ACHN (cell line): ENCODE results near the gene GAS7.
"Not testable (repeated sequence)": the region's sequence is repeated elsewhere in the genome, so short reads cannot be mapped to it uniquely, and the experiment has no call there.

Source experiments
- DNase-seq: peaks from one replicate; pipeline ENCODE4 v3.0.0-alpha.2; 2015
- in situ Hi-C: cut with HindIII; loops from 2 replicates; pipeline ENCODE4 v1.10.0; 2017; ENCODE audit warnings: low sequenced_read_pairs, low pct_ligation_motif_present, low pct_unique_long_range_greater_than_20kb

The GAS7 gene

DNA sequence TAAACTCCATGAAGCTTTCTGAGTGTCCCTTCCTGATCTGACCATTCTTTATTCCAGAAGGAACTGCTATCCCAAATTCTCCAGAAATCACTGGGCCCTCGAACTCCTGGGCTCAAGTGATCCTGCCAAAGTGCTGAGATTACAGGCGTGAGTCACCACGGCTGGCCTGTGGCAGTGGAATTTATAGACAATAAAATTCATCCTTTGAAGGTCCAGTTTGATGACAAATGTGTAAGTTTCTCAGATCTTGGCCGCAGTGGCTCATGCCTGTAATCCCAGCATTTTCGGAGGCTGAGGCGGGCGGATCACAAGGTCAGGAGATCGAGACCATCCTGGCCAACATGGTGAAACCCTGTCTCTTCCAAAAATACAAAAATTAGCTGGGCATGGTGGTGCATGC, 103.1 kb downstream of the GAS7 start:
- DNase-seq, in situ Hi-C loops: not testable (repeated sequence)

DNA sequence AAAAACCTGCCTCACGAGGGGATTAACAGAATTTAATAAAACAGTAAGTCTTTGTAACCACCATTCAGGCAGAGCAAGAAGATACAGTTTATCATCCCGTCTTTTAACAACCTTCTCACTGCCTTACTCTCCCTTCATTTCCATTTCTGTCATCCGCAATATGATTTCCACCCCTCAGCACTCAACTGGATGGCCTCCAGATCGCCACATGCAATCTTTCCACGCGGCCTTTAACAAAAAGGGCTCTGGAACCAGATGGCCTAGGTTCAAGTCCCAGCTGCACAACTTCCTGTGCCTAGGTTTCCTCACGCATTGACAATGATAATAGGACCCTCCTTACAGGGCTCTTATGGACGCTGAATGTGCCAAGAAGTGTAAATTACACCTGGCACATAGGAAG, 103.6 kb downstream of the GAS7 start:
- in situ Hi-C loops = no loop called here
- DNase-seq = no peak

DNA sequence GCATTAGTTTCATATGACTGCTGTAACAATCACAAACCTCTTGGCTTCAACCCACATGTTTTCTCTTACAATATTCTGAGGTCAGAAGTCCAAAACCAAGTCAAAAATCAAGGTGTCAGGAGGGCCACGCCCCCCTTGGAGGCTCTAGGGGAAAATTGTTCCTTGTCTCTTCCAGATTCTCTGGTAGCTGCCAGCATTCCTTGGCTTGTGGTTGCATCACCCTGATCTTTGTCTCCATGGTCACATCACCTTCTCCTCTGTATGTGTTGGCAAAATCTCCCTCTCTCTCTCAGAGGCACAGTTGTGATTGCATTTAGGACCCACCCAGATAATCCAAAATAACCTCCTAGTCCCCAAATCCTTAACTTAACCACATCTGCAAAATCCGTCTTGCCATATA, 105.8 kb downstream of the GAS7 start:
- in situ Hi-C loops = no loop called here
- no peak for DNase-seq

DNA sequence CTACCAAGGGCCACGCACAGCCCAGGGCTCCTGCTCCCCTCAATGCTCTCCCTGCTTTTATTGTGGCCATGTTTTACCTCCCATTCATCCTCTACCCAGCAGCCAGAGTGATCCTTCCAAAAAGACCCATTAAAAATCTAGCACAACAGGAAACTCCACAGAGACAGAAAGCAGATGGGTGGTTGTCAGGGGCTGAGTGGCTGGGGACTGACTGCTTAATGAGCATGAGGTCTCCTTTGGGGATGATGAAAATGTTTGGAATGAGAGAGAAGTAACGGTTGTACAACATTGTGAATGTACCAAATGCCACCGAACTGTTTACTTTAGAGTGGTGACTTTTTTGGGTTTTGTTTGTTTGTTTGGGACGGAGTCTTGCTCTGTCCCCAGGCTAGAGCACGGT, 107.4 kb downstream of the GAS7 start:
- in situ Hi-C loops = no loop called here
- no peak for DNase-seq

DNA sequence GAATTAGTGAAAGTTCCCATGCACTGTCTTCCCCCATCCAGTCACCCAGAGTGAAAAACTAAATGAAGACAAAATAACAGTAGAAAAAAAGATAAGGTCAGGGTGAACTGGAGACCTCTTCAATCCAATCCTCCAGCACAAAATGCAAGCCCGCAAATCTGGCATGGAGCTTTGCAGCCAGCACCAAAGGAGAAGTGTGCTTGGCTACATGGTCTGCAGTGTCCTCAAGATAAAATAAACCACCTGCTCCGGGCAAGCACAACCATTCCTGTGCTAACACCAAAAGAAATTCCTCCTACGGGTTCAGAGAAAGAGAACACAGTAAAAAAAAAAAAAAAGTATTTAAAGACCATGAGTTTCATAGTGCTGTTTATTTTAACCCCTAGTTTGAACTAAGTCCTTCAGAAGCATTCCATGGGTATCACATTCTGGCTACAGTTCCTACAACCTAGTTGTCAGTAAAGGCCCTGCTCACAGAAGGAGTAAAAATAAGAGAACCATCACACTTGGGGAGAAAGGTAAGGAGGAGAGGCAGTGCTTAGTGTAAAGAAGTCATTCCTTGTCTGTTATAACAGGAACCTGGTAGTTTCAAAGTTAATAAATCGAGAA, 109.1 kb downstream of the GAS7 start:
- no peak for DNase-seq
- in situ Hi-C loops = no loop called here

DNA sequence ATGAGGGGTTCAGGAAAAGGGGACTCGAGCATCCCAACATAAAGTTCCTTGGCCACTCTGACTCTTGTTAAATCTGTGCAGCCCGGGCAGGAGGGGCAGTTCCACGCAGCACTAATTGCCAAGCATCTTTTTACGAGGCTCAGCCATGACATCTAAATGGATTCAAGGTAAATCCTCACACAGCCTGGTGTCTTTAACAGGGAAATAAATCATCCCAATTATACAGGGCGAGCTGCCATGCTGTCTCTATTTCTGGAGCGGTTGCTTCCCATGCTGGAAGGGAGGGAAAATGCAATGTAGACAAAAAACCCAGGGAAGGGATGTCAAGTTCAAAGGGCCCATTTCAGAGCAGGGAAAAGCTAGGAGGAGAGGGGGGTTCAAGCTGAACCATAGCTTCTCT, 110.0 kb downstream of the GAS7 start:
- in situ Hi-C loops = no loop called here
- no peak for DNase-seq

DNA sequence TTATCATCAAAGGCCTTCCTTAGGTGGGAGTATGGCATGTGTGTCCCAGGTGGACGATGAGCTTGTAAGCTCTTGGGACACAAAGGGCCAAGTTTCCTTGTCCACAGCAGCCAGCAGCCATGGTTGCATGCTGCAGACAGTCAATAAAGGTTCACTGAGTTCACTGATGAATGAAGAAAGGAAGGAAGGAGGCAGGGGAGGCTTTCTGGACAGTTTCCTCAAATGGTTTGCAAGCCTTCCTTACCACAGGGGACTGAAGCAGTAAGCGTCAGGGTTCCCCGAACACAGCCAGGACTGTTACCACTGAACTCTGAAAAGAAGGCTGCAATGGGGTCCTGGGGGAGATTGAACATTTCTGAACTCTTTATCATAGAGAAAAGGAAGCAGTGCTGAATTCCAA, 111.1 kb downstream of the GAS7 start:
- in situ Hi-C loops = no loop called here
- no peak for DNase-seq

DNA sequence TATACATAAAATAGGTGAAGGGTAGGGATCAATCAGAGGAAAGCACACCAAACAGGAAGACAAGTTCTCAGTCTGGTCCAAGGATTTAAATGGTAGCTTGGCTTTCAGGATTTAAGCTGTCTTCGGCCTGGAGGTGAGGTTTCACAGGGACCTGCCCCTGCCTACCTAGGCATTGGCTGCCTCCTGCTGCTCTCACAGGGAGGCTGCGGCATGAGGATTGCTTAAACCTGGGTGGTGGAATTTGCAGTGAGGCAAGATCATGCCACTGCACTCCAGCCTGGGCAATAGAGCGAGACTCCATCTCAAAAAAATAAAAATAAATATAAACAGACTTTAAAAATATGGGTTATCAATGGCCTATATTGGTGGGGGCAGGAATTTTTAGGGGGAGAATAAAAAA, 114.5 kb downstream of the GAS7 start:
- DNase-seq = no peak
- in situ Hi-C loops = no loop called here

DNA sequence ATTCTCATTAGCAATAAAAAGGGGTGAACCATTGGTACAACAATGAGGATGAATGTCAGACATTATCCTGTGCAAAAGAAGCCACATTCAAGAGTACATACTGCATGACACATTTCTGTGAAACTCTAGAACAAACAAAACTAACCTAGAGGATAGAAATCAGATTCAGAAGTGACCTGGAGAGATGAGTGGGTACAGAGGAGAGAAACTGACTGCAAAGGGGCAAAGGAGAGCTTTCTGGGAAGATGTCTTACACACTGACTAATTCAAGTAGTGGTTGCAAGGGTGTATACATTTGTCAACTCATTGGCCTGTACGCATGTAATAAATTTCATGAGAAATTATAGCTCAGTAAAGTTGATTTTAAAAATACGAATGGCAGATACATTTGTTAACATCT, 115.6 kb downstream of the GAS7 start:
- in situ Hi-C loops = no loop called here

DNA sequence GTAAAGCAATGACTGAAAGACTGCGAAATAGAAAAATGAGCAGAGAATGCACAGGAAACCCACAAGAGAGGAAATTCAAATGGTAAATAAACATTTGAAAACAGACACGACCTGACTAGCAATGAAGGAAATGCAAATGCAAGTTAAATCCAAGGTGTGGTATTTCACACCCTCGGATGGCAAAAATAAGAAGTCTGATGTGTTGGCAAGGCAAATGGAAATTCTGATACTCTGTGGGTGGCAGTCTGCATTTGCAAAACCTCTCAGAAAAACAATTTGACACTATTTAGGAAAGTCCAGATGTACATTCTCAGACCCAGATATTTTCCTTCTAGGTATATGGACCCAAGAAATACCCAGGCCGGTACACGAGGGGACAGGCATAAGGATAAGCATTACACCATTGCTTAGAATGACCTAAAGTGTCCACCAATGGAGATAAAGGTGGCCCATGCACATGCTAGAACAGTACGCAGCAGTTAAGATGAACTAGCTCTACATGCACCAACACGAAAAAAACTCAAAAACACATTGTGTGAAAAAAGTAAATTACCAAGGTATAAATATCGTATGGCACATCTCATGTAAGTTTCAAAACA, 116.7 kb downstream of the GAS7 start:
- in situ Hi-C loops = no loop called here
- DNase-seq = no peak

More for the DNA sequence above, 115.6 kb downstream of the GAS7 start:
- DNase-seq = no peak

DNA sequence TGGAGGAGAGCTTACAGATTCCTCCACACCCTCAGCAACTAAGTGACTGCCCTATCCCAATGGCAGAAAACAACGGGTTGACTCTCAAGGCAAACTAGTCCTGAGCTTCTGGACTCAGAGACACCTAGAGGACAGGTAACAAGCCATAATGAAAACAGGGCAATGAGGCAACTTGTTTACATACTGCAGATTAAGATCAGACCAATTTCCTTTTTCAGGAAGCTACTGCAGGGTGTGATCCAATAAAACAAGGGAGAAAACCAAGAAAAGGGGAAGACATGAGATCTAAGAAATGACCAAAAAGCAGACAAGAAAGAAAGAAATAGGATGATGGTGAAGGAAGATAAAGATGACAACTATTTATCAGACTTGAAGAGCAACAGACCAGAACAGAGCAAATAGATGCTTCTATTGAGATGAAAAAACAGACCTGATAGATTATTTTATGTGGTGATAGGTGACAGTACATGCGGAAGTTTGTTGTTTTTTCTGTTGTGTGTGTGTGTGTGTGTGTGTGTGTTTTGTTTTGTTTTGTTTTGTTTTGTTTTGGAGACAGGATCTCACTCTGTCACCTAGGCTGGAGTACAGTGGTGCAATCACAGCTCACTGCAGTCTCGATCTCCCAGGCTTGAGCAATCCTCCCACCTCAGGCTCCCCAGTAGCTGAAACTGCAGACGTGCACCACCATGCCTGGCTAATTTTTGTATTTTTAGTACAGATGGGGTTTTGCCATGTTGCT, 120.7 kb downstream of the GAS7 start:
- no peak for DNase-seq
- in situ Hi-C loops = no loop called here

DNA sequence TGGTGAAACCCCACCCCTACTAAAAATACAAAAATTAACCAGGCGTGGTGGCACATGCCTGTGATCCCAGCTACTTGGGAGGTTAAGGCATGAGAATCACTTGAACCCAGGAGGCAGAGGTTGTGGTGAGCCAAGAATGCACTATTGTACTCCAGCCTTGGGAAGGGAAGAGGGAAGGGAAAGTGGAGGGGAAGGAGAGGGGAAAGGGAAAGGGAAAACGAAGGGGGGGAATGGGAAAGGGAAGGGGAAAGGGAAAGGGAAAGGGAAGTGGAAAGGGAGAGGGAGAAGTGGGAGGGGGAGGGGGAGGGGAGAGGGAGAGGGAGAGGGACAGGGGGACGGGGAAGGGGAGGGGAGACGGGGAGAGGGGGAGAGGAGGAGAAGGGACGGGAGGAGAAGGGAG, 122.5 kb downstream of the GAS7 start:
- in situ Hi-C loops = no loop called here
- DNase-seq = no peak

DNA sequence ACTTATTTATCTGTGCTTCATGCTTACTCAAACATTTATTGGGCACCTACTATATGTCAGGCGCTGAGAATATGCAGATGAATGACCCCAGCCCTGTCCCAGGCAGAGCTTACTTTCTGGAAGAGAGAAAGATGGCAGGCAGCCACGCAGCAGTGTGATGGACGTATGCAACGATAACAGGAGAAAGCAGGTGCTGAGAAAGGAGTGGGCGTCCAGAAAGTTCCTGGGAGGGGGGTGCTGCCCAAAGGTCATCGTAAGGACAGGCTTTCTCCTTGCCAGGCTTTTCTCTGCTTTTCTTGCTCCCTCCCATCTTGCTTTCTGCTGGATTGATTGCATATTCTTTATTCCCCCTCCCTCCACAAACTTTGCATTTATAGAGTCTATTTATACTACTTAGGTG, 124.5 kb downstream of the GAS7 start:
- in situ Hi-C loops = no loop called here
- no peak for DNase-seq

DNA sequence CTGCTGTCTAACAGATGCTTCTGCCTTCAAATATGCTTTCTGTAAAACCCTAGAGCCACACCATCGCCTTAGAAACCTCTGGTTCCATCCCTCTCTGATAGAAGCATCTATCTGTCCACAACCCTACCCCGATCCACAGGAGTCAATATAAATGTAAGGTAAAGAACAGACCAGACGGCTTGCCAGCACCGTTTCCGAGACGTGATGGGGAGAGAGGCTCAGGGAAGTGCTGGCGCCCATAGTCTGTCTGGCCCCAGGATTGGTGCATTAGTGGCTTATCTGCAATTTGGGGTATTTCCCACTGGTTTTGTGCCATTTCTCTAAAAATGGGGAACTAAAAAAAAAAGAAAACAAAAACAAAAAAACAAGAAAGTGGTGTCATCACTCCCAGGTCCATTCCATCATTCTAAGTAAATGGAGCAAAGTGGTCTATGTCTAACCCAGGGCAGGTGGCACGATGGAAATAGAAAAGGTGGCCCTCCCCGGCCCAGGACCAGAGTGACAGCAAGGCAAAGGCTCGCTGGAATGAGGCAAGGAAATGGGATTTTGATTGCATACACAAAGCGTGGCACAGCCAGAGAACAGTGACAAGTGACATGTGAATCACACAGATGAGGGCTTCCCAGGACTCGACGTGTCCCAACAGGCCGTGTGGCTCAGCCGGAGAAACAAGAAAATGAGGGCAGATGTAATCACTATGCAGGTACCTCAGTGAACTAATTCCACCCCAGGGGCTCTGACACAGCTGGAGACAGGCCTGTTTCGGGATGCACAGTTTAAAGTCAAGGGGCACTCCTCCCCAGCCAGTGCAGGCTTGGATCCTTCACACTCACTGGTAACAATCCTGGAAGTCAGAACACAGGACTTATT, 125.6 kb downstream of the GAS7 start:
- DNase-seq = no peak
- in situ Hi-C loops = no loop called here

DNA sequence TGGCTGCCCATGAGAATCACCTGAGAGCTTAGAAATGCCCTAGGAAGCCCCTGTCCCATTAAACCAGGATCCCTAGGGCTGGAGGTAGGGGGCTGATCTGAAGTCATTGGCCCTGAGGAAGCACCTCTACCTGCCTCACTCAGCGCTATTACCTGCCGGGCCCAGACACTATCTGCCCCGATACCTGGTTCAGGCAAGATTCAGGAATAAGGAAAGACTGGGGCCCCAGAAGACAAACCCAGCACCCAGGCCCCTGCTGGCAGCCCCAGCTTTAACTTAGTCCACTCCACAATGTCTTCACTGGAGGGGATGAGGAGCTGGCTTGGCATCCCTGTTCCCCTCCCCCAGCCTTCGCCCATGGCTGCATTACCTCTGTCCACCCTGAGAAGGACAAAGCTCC, 126.3 kb downstream of the GAS7 start:
- no peak for DNase-seq
- in situ Hi-C loops = no loop called here

DNA sequence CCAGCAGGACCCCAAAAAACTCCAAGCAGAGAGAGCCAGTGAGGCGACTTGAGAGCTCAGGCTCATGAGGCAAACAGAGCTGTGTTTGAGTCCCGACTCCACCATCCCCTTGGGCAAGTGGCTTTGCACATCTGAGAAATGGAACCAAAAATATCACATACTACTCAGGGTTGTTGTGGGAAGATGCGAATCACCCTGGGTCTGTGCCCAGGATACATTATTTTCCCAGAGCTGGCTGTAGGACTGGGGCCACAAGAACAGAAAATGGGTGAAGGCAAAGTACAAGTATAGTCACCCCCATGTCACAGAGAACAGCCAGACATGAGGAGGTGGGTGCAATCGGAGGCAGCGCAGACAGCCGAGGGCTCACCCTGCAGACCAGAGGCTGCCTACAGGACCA, 127.3 kb downstream of the GAS7 start:
- in situ Hi-C loops = no loop called here
- no peak for DNase-seq

DNA sequence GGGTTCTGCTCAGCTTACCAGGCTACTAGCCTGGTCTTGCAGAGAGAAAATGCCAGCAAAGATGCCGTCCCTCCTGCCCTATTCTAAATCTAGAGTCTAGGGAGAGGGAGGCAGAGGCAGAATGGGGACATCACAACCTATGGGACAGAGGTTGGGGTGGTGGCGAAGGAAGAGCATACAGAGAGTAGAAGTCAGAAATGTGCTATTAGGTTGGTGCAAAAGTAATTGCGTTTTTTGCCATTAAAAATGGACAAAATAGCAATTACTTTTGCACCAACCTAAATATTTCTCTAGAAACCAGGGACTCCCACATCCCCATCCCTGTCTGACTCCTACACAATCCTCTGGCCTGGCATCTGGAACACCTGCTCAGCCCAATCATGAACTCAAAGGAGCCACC, 127.7 kb downstream of the GAS7 start:
- DNase-seq = no peak
- in situ Hi-C loops = no loop called here

DNA sequence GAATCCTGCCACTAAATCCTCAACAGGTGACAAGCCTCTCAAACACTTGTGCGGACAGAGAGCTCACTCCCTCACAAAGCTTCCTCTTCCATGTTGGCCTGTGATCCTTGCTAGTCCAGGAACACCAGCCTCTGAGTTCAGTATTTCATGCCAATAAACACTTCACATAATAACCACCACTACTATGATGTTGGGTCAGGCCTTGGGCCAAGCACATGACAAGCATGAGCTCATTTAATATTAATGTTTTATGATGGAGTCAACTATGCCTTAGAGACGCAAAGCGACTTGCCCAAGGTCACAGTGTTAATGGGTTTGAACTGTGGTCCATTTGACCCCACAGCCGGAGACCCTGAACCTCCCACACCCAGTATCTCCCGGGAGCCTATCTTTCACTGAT, 129.1 kb downstream of the GAS7 start:
- in situ Hi-C loops = no loop called here
- DNase-seq = no peak

DNA sequence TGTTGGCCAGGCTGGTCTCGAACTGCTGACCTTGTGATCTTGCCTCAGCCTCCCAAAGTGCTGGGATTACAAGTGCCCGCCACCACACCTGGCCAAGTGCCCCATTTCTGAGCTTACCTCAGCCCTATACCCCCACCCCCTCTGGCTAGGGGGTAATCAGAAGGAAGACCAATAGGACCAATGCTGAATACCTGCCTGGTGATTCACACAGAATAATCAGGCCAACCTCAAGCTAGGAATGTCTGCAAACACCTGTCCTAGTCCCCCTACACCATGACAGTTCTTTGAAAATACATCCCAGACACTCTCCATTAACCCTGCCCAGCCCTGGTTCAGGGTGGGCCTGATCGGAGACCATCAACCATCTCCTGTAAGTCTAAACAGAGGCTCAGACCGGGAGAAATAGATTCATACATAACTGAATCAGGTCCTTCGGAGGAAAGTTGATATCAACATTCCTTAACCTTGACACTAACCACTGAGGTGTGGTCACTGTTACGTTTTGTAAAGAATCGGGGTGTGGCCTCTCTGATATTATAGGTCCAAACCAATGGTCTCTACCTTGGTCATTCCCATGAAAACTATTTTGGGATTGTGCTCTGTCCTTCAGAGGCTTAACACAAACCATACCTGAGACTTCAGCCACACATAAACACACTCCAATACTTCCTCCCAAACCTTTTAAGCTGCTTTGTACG, 130.8 kb downstream of the GAS7 start:
- no peak for DNase-seq
- in situ Hi-C loops = no loop called here
